HG03108 (cell line): Measurements from ENCODE around the gene LORICRIN.

Experiments used
- ATAC-seq: cut with Tn5 transposase; IDR thresholded peaks from one replicate; pipeline ENCODE4 v1.9.1; 2021; ENCODE audit warnings: moderate library complexity; ENCODE audit not compliant: unreplicated experiment

LORICRIN gene

DNA sequence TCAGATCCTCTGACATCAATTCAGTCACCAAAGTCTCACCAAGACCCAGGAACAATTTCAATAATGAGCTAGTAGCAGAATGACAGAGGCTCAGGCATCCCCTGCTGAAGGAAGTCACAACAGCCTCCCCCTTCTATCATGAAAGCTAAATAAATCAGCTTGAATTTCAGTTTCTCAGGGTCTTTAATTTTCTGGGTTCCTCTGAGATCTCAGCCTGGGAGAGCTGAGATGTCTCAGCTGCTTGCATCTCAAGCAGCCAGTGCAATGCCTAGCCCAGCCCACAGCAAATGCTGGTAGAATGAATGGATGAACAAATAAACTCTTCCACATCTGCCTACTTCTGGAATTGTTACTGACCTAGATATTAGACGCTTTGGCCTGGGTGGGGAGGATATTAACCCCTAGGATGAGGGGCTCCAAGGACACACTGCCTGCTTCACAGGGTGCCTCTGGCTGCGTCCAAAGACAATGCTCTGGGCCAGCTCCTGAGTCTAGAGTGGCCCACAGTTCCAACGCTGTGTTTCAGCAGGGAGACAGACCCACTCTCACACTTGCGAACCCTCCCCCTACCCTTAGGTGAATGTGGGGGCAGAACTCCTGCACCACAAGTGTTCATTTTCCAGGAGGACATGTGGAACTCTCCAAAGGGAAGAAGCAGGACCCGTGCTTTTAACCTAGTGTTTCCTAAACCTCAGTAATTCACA lies 11.2 kb upstream of the LORICRIN start:
- no peak for ATAC-seq

DNA sequence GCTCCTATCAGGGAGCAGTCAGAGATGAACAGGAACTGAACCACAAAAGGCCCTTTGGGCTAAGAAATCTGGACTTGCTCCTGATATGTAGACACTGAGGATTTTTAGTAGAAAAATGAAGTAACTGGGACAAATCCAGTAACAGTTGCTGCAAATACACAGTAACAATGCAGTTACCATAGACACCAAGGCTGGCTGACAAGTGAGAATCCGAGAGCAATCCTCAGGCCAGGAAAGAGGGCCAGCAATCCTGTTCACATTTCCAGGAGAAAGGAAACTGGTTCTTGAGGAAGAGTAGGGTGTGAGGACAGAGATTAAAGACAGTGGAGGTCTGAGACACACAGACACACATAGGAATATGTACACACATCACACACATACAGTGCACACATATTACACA lies 9.3 kb upstream of the LORICRIN start:
- ATAC-seq = no peak

DNA sequence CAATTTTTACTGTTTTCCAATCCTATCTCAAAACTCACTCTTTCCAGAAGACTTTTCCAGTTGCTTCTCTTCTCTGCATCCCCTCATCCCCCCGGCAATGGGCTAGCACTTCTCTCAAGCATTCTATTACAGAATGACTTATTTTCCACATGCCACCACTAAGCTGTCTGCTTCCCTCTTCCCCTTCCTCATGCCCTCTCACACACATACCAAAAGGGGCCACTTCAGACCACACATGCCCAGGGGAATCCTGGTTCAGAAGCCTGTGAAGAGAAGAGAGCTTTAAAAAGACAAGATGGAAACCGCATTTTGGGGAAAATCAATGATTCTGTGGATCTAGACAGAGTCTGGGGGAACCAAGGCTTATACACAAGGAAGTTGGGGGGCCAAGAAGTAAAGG lies 8.4 kb upstream of the LORICRIN start:
- no peak for ATAC-seq

DNA sequence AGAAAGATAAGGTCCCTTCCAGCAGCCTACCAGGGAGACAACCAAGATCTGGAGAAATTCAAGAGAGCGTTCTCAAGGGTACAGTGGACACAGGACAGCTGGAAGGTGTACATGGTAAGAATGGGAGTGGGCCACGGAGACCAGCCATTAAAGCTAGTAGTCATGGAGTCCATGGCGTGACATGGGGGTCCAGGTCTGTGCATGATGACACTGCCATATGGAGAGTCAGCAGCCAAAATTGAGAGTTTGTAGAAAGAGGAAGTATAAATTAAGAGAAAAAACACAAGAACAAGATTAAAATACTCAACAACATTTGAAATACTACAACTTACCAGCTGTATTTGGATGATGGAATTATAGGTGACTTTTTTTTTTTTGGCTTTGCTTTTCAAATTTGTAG lies 7.9 kb upstream of the LORICRIN start:
- no peak for ATAC-seq

DNA sequence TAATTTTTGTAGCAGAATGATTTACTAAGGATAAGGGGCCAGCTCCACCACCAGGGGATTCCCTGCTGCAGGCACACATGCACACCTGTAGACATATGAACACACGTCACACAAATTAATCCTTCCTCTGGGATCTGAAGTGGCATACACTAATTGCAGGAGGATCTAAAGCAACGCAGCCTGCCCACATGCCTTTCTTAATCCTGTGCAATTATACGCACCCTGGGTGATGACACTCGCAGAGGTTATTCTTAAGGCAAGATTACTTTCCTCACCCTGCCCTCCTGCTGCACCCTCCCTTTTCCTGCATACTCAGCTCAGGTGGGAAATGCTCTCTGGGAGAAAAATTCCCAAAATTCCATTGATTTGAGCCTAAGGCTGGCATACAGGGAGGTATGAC lies 7.5 kb upstream of the LORICRIN start:
- ATAC-seq = no peak

DNA sequence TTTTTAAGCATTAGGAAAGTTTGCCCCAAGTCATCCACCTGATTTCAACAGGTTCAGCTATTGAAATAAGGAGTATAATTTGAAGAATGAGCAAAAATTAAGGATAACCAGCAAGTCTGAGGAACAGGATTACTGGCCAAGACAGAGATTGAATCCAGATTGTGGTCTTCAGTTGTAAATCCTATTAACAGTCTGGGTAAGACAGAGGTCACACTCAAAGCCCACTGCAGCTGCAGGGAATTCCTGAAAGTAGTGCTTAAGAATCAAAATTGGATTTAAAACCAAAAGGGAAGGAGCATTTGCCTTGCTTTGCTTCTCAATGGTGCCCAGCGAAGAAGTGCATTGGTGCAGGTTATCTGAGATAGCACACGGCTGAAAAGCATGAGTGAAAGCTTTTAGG lies 6.4 kb upstream of the LORICRIN start:
- no peak for ATAC-seq

DNA sequence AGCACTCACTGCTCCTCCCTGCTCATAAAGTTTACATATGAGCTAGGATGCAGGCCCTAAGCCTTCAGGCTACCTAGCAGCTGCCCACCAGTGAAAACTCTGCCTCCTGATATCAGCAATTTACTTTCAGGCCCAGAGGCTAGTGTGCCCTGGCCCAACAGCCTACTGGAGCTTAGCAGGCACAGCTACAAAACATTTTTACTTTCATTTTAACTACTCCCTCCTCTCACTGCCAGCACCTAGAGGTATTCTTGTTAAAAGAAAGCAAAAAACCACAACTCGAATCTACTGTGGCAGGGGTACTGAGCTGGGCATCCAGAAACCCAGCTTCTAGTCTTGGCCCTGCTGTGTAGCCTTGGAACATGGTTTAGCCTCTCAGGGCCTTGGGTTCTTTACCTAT lies 5.8 kb upstream of the LORICRIN start:
- no peak for ATAC-seq

DNA sequence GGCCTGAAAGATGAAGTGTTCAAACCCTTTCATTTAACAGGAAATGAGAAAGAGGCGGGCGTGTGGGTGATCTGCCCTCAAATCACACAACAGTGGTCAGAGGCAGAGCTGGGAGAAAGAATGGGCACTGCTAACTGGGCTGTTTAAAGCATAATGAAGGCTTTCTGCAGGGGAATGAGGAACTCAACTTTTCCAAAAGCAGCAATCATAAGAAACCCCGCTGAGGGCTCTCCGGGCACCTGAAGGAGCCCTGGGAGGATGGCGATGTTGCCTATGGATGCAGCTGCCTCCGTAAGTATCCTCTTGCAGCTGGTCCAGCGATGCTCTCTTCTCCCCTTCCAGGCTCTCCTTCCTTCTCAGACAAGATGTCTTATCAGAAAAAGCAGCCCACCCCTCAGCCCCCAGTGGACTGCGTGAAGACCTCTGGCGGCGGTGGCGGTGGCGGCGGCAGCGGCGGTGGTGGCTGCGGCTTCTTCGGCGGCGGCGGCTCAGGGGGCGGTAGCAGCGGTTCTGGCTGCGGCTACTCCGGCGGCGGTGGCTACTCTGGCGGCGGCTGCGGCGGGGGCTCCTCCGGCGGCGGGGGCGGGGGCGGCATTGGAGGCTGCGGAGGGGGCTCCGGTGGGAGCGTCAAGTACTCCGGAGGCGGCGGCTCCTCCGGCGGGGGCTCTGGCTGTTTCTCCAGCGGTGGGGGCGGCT lies 1.2 kb downstream of the LORICRIN start:
- no peak for ATAC-seq

DNA sequence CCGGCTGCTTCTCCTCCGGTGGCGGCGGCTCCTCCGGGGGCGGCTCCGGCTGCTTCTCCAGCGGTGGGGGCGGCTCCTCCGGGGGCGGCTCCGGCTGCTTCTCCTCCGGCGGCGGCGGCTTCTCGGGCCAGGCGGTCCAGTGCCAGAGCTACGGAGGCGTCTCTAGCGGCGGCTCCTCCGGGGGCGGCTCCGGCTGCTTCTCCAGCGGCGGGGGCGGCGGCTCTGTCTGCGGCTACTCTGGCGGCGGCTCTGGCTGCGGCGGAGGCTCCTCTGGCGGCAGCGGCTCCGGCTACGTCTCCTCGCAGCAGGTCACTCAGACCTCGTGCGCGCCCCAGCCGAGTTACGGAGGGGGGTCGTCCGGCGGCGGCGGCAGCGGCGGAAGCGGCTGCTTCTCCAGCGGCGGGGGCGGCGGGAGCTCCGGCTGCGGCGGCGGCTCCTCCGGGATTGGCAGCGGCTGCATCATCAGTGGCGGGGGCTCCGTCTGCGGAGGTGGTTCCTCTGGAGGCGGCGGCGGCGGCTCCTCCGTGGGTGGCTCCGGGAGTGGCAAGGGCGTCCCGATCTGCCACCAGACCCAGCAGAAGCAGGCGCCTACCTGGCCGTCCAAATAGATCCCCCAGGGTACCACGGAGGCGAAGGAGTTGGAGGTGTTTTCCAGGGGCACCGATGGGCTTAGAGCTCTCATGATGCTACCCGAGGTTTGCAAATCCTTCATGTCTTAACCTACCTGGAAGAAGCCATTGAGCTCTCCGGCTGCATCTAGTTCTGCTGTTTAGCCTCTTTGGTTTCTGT lies 2.0 kb downstream of the LORICRIN start:
- ATAC-seq = no peak

DNA sequence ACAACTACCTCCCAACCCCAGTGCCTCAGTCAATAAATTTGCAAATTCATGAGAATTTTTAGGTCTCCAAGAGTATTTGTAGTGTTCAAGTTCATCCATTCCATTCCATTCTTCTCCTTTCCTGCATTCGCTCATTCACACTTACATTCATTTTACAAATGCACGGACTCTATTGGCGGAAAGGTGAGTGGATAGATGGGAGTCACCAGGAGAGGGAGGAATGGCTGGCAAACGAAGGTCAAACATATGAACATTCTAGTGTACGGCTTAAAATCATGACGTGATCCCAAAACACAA lies 2.5 kb downstream of the LORICRIN start:
- ATAC-seq = no peak

DNA sequence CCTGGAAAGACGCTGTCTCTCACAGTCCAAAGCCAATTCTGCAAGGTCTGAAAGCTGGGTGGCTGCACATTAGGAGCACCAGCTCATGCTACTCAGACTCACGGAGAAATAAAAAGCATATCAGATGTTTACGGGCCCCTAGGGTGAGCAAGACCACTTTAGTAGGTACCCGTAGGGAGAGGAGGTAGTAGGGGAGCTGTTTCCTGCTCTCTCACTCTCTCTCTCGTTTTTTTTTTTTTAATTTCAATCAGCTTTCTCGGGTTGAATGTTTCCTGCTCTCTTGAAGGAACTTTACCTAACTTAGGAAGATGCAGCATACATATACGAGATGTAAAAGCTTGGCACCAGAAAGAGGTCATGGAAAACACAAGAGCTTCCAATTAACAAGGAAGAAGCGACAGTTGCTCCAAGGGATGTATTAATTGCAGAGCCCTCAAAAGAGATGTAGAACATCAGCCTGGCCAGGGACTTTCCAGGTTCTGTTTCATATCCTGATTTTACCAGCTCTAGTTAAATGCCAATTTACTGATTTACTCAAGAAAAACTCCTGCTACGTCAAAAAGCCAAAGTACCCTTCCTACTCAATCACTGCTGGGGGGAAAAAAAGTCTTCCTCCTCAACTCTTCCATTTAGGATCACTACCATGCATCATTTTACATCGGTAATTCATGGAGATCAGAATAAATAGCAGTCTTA lies 3.1 kb downstream of the LORICRIN start:
- no peak for ATAC-seq

DNA sequence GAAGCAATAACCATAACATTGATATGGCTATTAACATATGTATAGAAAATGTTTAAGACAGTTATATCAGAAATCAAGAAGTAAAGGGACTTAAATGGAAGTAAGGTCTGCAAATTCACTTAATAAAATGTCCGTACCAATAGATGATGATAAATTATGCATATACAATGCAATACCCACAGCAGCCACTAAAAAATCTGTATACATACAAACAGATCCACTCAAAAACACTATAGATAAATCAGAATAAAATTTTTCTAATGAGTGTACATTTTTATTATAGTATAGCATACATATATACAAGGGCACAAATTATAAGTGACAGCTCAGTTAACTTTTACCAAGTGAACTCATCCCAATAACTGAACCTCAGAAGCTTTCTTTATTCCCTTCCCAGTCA lies 6.0 kb downstream of the LORICRIN start:
- ATAC-seq = no peak

DNA sequence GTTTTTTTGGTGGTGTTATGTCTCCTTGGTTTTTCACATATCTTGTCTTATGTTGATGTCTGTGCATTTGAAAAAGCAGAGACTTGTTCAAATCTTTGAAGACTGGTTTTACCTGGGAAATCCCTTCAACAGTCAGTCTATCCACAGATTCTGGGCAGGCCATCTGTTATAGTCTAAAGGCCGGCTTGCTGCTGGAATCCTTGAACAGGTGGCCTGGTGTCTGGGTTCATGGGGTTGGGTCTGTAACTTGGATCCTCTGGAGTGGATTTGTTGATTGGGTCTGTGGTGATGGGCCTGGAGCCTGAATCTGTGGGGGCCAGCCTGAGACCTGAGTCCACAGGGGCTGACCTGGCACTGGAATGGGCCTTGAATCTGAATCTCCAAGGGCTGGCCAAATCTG lies 12.2 kb downstream of the LORICRIN start:
- no peak for ATAC-seq

DNA sequence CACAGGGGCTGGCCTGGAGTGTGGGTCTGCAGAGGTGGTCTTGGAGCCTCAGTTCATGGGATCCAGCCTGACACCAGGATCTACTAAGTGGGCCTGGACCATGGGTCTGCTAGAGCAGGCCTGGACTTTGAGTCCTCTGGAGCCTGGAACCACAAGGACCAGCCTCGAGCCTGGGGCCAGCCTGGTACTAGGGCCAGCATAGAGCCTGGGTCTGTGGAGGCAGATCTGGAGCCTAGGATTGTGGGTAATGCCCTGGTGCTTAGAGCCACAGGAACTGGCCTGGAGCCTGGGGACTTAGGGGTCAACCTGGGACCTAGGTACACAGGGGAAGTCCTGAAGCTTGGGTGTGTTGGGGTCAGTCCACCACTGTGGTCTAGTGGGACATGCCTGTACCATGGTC lies 12.7 kb downstream of the LORICRIN start:
- no peak for ATAC-seq

DNA sequence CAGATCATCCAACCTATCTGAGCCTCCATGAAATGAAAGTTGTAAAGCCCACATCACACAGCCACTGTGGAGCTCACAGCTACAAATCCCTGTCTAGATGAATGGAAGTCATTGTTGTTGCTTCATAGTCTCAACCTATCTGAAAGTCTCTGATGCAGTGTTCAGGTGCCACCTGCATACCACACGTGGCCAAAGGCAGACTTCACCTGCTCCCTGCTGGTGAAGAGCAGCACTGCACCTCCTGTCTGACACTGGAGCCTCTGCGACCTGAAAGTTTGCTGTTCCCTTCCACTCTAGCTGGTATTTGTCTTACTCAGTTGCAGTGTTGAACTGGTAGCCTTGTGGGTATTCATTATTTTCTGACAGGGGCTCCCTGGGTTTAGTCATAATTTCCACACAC lies 18.4 kb downstream of the LORICRIN start:
- ATAC-seq = peak; percentile 88

DNA sequence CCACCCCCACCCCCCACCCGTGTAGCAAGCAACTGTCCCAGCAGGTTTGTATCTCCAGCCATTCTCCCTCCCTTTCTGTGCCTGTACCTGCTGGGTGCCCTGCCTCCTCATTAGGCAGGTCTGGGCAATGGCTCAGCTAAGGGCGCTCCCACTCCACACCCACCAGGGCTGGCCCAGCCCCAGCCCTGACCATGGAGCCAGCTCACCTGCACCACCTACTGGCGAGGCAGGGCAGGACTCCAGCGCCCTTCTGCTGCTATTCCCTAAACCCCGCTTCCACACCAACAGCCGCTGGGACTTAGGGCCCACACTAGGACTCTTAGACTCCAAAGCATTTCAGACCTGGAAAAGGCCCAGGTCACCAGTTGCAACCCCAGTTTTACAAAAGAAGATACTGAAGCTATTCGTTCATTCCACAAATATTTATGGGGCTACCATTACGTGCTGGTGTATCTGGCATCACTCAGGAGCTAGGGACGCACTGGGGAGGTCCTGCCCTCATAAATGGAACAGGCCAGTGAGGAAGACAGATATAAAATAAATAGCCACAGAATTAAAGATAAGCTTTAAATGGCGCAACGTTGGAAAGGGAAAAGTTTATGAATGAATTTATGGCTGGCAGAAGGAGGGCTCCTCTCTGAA lies 29.3 kb downstream of the LORICRIN start:
- ATAC-seq = no peak

DNA sequence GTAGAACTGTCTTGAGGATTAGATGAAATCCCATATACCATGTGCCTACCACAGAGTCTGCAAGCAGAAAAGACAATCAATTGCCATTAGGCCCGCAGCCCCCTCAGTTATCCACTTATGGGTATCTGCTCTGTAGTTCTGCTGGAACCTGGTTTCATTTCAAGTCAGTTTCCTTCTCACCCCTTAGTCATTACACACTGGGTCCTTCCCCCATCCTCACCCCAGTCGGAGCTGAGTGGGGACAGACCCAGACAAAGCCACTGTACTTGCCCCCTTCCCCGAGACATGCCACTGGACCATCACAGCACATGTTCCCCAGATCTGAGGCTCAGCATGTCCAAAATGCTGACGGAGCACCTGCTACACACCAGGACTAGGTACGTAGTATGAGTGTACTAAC lies 32.0 kb downstream of the LORICRIN start:
- ATAC-seq = no peak

DNA sequence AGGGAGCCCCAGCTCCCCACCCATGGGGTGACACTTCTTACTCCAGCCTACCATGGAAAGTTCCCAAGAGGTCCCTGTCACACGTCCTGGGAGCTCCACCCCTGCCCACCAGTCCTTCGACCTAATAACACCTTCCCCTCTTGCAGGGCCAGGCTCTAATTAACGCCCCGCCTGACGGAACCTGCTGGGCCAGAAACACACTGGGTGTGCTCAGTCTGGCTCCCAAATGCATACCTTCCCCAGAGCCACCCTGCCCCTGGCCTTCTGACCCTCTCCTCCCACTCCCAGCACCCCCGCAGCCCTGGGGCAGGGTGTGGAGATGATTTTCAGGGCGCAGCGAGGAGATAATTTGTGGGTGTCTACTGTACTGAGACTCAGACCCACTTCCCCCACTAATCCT lies 32.7 kb downstream of the LORICRIN start:
- no peak for ATAC-seq

DNA sequence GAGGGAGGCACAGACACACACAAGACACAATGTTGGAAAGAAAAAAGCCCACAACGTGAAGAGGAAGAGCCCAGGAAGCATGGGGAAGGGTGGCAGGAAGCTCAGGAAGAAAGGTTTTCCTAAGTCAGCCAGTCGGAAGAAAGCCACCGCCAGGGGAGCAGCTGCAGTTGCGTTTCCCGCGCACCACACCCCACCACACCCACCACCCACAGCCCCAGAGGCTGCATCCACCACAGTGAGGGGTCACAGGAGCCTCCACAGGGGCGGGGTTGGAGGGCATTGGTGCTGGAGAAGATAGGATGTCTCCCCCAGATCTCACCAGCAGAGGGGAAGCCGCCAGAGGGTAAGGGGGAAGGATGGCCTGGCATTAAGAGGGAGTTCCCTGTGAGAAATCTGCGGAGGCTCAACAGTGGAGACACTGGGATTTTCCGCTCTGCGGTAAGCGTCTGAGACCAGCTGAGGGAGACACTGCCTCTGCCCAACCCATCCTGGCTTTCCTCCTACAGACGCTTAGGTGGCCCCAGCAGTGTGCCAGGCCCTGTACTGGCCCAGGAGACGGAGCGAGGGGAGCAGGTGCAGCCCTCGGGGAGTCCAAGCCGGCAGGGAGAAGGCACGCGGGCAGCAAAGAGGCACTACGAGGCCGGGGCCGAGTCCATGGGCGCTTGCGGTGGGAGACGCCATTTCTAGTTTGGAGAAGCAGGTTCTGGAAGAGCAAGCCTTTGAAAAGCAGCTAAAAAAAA lies 33.4 kb downstream of the LORICRIN start:
- no peak for ATAC-seq

DNA sequence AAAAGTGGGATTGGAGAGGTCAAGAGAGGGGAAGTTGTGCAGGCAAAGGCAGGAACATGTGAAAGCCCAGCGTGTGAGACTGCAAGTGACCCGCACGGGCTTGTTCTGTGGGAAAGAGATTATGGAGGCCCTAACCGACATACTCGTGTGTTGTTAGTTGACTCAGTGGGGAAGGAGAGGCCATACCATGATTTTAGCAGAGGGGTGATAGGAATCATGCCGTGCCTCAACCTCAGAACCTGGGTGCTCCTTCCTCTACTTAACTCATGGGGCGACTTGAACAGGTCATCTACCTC lies 33.9 kb downstream of the LORICRIN start:
- no peak for ATAC-seq

DNA sequence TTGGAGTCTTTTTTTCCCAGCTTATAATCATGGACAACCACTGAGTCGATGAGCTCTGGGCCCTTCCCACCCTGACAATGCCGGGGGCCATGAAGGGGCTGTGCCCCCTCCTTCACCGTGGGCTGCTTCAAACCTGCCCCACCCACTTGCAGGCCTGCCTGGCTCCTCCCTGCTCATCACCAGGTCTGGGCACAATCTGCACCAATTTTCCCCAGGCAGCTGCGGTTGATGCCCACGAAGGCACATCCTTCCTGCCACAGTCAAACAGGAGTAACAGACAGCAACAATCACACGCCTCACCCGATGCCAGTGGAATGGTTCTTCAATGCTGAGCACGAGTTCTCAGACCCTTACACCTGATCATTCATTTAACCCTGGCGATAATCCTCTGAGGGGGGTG lies 34.4 kb downstream of the LORICRIN start:
- ATAC-seq = no peak
